GM20431 (cell line): ENCODE measurements around the gene NR1D2.

Experiments
- in situ Hi-C: fragments of 300-500 bp; cut with MseI, MboI; formaldehyde crosslinking; loops from one replicate; pipeline ENCODE4 v1.15.0; 2020; ENCODE audit warnings: low sequenced_read_pairs; ENCODE audit not compliant: unreplicated experiment

The NR1D2 gene

GRCh38 chr3:23928524-23928923 is 16.6 kb upstream of the NR1D2 start:
- in situ Hi-C loops = no loop called here

GRCh38 chr3:23931597-23931996 is 13.5 kb upstream of the NR1D2 start:
- in situ Hi-C loops = no loop called here

GRCh38 chr3:23932571-23932970 is 12.5 kb upstream of the NR1D2 start:
- in situ Hi-C loops = no loop called here

- in situ Hi-C loops = no loop called here
Measured at GRCh38 chr3:23934253-23934652, 10.8 kb upstream of the NR1D2 start.

GRCh38 chr3:23937296-23937695 is 7.8 kb upstream of the NR1D2 start:
- in situ Hi-C loops = no loop called here

- in situ Hi-C loops = no loop called here
Measured at GRCh38 chr3:23938688-23939087, 6.4 kb upstream of the NR1D2 start.

- in situ Hi-C loops = no loop called here
Measured at GRCh38 chr3:23940775-23941174, 4.3 kb upstream of the NR1D2 start.

- in situ Hi-C loops = no loop called here
Measured at GRCh38 chr3:23941440-23941839, 3.6 kb upstream of the NR1D2 start.

GRCh38 chr3:23942546-23942945 is 2.5 kb upstream of the NR1D2 start:
- in situ Hi-C loops = no loop called here

- in situ Hi-C loops = no loop called here
Measured at GRCh38 chr3:23944007-23944783, 891 bp upstream of the NR1D2 start.

- in situ Hi-C loops = no loop called here
Measured at GRCh38 chr3:23945663-23945912, 502 bp downstream of the NR1D2 start.

- in situ Hi-C loops = no loop called here
Measured at GRCh38 chr3:23945913-23946687, 1.0 kb downstream of the NR1D2 start.

GRCh38 chr3:23948761-23949160 is 3.7 kb downstream of the NR1D2 start:
- in situ Hi-C loops = no loop called here

GRCh38 chr3:23949784-23950183 is 4.7 kb downstream of the NR1D2 start:
- in situ Hi-C loops = no loop called here

GRCh38 chr3:23950293-23950692 is 5.2 kb downstream of the NR1D2 start:
- in situ Hi-C loops = no loop called here

- in situ Hi-C loops = no loop called here
Measured at GRCh38 chr3:23952646-23953045, 7.6 kb downstream of the NR1D2 start.

- in situ Hi-C loops = no loop called here
Measured at GRCh38 chr3:23953523-23953922, 8.4 kb downstream of the NR1D2 start.

GRCh38 chr3:23954144-23954543 is 9.1 kb downstream of the NR1D2 start:
- in situ Hi-C loops = no loop called here

GRCh38 chr3:23956701-23957100 is 11.6 kb downstream of the NR1D2 start:
- in situ Hi-C loops = no loop called here

- in situ Hi-C loops = no loop called here
Measured at GRCh38 chr3:23959135-23959900, 14.2 kb downstream of the NR1D2 start.

- in situ Hi-C loops = no loop called here
Measured at GRCh38 chr3:23960649-23961048, 15.6 kb downstream of the NR1D2 start.
